Measurements from ENCODE around the gene IQSEC1.

DNA sequence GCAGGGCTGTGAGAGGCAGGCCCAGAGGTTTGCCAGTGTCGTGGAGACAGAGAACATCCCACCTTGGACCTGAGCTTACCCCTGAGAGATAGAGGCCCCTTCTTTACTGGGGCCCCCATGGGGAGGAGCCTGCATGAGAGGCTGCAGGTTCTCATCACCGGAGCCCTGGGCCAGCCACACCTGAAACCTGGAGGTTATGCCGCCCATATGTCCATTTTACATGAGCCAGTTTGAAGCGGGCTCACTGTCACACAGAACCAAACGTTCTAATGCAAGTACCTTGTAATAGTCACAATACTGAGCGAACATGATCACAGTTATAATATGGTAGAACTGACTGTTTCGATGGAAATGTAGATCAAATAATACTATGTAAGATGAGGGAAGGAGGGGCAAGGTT, 6.3 kb upstream of the IQSEC1 start:
- no peak for TF ChIP-seq EZH2 (IDR thresholded peaks at IDR 0.05; ENCODE audit: borderline replicate concordance, low read depth, low read length, severe bottlenecking)
- no peak for TF ChIP-seq POLR2A (IDR thresholded peaks at IDR 0.05; ENCODE audit: low read depth, low read length)
- TF ChIP-seq, protein P1, sequence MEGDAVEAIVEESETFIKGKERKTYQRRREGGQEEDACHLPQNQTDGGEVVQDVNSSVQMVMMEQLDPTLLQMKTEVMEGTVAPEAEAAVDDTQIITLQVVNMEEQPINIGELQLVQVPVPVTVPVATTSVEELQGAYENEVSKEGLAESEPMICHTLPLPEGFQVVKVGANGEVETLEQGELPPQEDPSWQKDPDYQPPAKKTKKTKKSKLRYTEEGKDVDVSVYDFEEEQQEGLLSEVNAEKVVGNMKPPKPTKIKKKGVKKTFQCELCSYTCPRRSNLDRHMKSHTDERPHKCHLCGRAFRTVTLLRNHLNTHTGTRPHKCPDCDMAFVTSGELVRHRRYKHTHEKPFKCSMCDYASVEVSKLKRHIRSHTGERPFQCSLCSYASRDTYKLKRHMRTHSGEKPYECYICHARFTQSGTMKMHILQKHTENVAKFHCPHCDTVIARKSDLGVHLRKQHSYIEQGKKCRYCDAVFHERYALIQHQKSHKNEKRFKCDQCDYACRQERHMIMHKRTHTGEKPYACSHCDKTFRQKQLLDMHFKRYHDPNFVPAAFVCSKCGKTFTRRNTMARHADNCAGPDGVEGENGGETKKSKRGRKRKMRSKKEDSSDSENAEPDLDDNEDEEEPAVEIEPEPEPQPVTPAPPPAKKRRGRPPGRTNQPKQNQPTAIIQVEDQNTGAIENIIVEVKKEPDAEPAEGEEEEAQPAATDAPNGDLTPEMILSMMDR (IDR thresholded peaks at IDR 0.05; ENCODE audit: extremely low read depth in 1 of 2, insufficient read depth in 1 of 2, low read depth in 1 of 2, low read length in 2 of 2): no peak
- no peak for TF ChIP-seq GATA2 (IDR thresholded peaks at IDR 0.05; ENCODE audit: insufficient read depth, insufficient read length, low read depth, low read length)
- TF ChIP-seq, protein P2, sequence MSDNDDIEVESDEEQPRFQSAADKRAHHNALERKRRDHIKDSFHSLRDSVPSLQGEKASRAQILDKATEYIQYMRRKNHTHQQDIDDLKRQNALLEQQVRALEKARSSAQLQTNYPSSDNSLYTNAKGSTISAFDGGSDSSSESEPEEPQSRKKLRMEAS (IDR thresholded peaks at IDR 0.05; ENCODE audit: insufficient read depth, insufficient read length): no peak
- no peak for TF ChIP-seq POLR2AphosphoS5 (IDR thresholded peaks at IDR 0.05; ENCODE audit: insufficient read depth, low read depth, low read length)
- no peak for TF ChIP-seq MYC (IDR thresholded peaks at IDR 0.05; ENCODE audit: low read depth, low read length)
- no peak for TF ChIP-seq FOS (IDR thresholded peaks at IDR 0.05; ENCODE audit: borderline replicate concordance, insufficient read depth, low read length)
- no peak for TF ChIP-seq JUN (IDR thresholded peaks at IDR 0.05; ENCODE audit: borderline replicate concordance, insufficient read depth, insufficient read length, low read depth)
